ENCODE results near the gene HOXB7. TPM values are rescaled to one million over a fixed set of nuclear protein-coding genes. Genes with fewer than 3 reads are reported as not detected.

HOXB7 gene
- total RNA-seq, 2 experiments from 2014 or later, result 1.6 to 1.7 TPM

GRCh38 chr17:48624544-48625494 lies 14.0 kb upstream of the HOXB7 start:
- peaks cover 92% of the 10 kb centered on the region for H3K27me3 Mint-ChIP-seq
- no peak for DNase-seq
- CTCF ChIA-PET, result interaction anchor here (0.6 to 3.5 kb wide), 7 partner anchors 8 to 545 kb away, joined by 3 to 27 read pairs (median 5); no protein-coding TSS in a partner anchor
- no peak overlapping the region for H3K27ac Mint-ChIP-seq
- no peaks in the 10 kb centered on the region for H3K9me3 Mint-ChIP-seq
- POLR2A ChIA-PET, result interaction anchor here (0.8 to 2.8 kb wide), 3 partner anchors 10 to 15 kb away, joined by 3 to 10 read pairs (median 10); no protein-coding TSS in a partner anchor
- no peaks in the 10 kb centered on the region for H3K36me3 Mint-ChIP-seq (ENCODE audit: low read depth)
- peaks cover 17% of the 10 kb centered on the region for H3K4me1 Mint-ChIP-seq
- peak overlapping the region; percentile 74 for H3K4me3 Mint-ChIP-seq

GRCh38 chr17:48624118-48624517 lies 13.3 kb upstream of the HOXB7 start:
- H3K4me1 Mint-ChIP-seq, result peaks cover 20% of the 10 kb centered on the region
- H3K9me3 Mint-ChIP-seq, result no peaks in the 10 kb centered on the region
- no peaks in the 10 kb centered on the region for H3K36me3 Mint-ChIP-seq (ENCODE audit: low read depth)
- H3K27ac Mint-ChIP-seq, result no peak overlapping the region
- DNase-seq, result no peak
- no peak overlapping the region for H3K4me3 Mint-ChIP-seq
- H3K27me3 Mint-ChIP-seq, result peaks cover 91% of the 10 kb centered on the region
- POLR2A ChIA-PET, result interaction anchor here (2.8 kb wide), 1 partner anchor 12 kb away, joined by 10 read pairs; no protein-coding TSS in a partner anchor
- CTCF ChIA-PET, result interaction anchor here (1.2 to 3.5 kb wide), 4 partner anchors 9 to 544 kb away, joined by 3 to 27 read pairs (median 4); no protein-coding TSS in a partner anchor

- CTCF ChIA-PET, result interaction anchor here (1.2 to 3.5 kb wide), 4 partner anchors 9 to 544 kb away, joined by 3 to 27 read pairs (median 4); no protein-coding TSS in a partner anchor
- H3K9me3 Mint-ChIP-seq, result no peaks in the 10 kb centered on the region
- no peaks in the 10 kb centered on the region for H3K36me3 Mint-ChIP-seq (ENCODE audit: low read depth)
- no peak overlapping the region for H3K4me3 Mint-ChIP-seq
- H3K27ac Mint-ChIP-seq, result no peak overlapping the region
- DNase-seq, result no peak
- H3K27me3 Mint-ChIP-seq, result peaks cover 91% of the 10 kb centered on the region
- peaks cover 22% of the 10 kb centered on the region for H3K4me1 Mint-ChIP-seq
- POLR2A ChIA-PET, result no interaction called here
These were observed 12.8 kb upstream of the HOXB7 start for GRCh38 chr17:48623583-48623982.

- no peak overlapping the region for H3K4me3 Mint-ChIP-seq
- no peaks in the 10 kb centered on the region for H3K36me3 Mint-ChIP-seq (ENCODE audit: low read depth)
- peaks cover 91% of the 10 kb centered on the region for H3K27me3 Mint-ChIP-seq
- no peaks in the 10 kb centered on the region for H3K9me3 Mint-ChIP-seq
- no peak overlapping the region for H3K27ac Mint-ChIP-seq
- ChIA-PET POLR2A (interaction anchor here (0.8 kb wide), 1 partner anchor 14 kb away, joined by 3 read pairs; no protein-coding TSS in a partner anchor), CTCF (interaction anchor here (1.2 to 3.5 kb wide), 3 partner anchors 10 to 13 kb away, joined by 5 to 27 read pairs (median 9); no protein-coding TSS in a partner anchor)
- H3K4me1 Mint-ChIP-seq, result peaks cover 27% of the 10 kb centered on the region
- DNase-seq, result no peak
These were observed 12.0 kb upstream of the HOXB7 start for GRCh38 chr17:48622857-48623256.

- H3K27me3 Mint-ChIP-seq, result peaks cover 91% of the 10 kb centered on the region
- POLR2A ChIA-PET, result no interaction called here
- H3K4me1 Mint-ChIP-seq, result peaks cover 32% of the 10 kb centered on the region
- no peaks in the 10 kb centered on the region for H3K36me3 Mint-ChIP-seq (ENCODE audit: low read depth)
- no peaks in the 10 kb centered on the region for H3K9me3 Mint-ChIP-seq
- CTCF ChIA-PET, result interaction anchor here (1.2 to 4.1 kb wide), 5 partner anchors 9 to 29 kb away, joined by 3 to 27 read pairs (median 9); partner anchors contain the start of gene HOXB5
- no peak overlapping the region for H3K4me3 Mint-ChIP-seq
- no peak for DNase-seq
- H3K27ac Mint-ChIP-seq, result no peak overlapping the region
These were observed 10.9 kb upstream of the HOXB7 start for GRCh38 chr17:48621410-48622392.

- ChIA-PET POLR2A (no interaction called here), CTCF (interaction anchor here (1.2 to 4.1 kb wide), 5 partner anchors 8 to 27 kb away, joined by 3 to 27 read pairs (median 9); partner anchors contain the start of gene HOXB5)
- Mint-ChIP-seq H3K9me3 (no peaks in the 10 kb centered on the region), H3K27me3 (peaks cover 93% of the 10 kb centered on the region), H3K4me1 (peaks cover 25% of the 10 kb centered on the region), H3K4me3 (no peak overlapping the region), H3K36me3 (ENCODE audit: low read depth) (peaks cover 2% of the 10 kb centered on the region), H3K27ac (no peak overlapping the region)
- DNase-seq, result no peak
These were observed 9.8 kb upstream of the HOXB7 start for GRCh38 chr17:48620461-48621139.

- Mint-ChIP-seq H3K36me3 (ENCODE audit: low read depth) (peaks cover 2% of the 10 kb centered on the region), H3K27ac (no peak overlapping the region), H3K4me1 (peaks cover 24% of the 10 kb centered on the region), H3K27me3 (peaks cover 94% of the 10 kb centered on the region), H3K4me3 (no peak overlapping the region), H3K9me3 (no peaks in the 10 kb centered on the region)
- no peak for DNase-seq
- POLR2A ChIA-PET, result interaction anchor here (1.7 kb wide), 1 partner anchor 572 kb away, joined by 7 read pairs; the partner anchor contains the start of gene NFE2L1
- CTCF ChIA-PET, result interaction anchor here (2.0 to 4.1 kb wide), 2 partner anchors 18 to 27 kb away, joined by 6 to 14 read pairs; partner anchors contain the start of gene HOXB5
These were observed 9.1 kb upstream of the HOXB7 start for GRCh38 chr17:48619826-48620449.

GRCh38 chr17:48618256-48618896 lies 7.6 kb upstream of the HOXB7 start:
- CTCF ChIA-PET, result interaction anchor here (0.6 to 4.1 kb wide), 24 partner anchors 9 to 592 kb away, joined by 3 to 14 read pairs (median 4); partner anchors contain the start of gene HOXB5
- H3K4me1 Mint-ChIP-seq, result peaks cover 32% of the 10 kb centered on the region
- POLR2A ChIA-PET, result interaction anchor here (0.8 to 1.7 kb wide), 4 partner anchors 10 to 570 kb away, joined by 4 to 7 read pairs (median 4); partner anchors contain the start of genes HOXB5 and NFE2L1
- H3K27me3 Mint-ChIP-seq, result peaks cover 93% of the 10 kb centered on the region
- H3K9me3 Mint-ChIP-seq, result no peaks in the 10 kb centered on the region
- peak; percentile 84 for DNase-seq
- no peak overlapping the region for H3K4me3 Mint-ChIP-seq
- no peak overlapping the region for H3K27ac Mint-ChIP-seq
- H3K36me3 Mint-ChIP-seq (ENCODE audit: low read depth), result peaks cover 2% of the 10 kb centered on the region

GRCh38 chr17:48617471-48618255 lies 6.8 kb upstream of the HOXB7 start:
- H3K27me3 Mint-ChIP-seq, result peaks cover 90% of the 10 kb centered on the region
- H3K4me1 Mint-ChIP-seq, result peaks cover 36% of the 10 kb centered on the region
- POLR2A ChIA-PET, result interaction anchor here (0.8 to 1.7 kb wide), 3 partner anchors 9 to 569 kb away, joined by 4 to 7 read pairs (median 5); partner anchors contain the start of genes HOXB5 and NFE2L1
- H3K36me3 Mint-ChIP-seq (ENCODE audit: low read depth), result peaks cover 2% of the 10 kb centered on the region
- no peaks in the 10 kb centered on the region for H3K9me3 Mint-ChIP-seq
- H3K27ac Mint-ChIP-seq, result no peak overlapping the region
- CTCF ChIA-PET, result interaction anchor here (0.8 to 4.1 kb wide), 16 partner anchors 8 to 571 kb away, joined by 3 to 14 read pairs (median 4); partner anchors contain the start of gene HOXB5
- H3K4me3 Mint-ChIP-seq, result no peak overlapping the region
- no peak for DNase-seq

GRCh38 chr17:48616717-48617470 lies 6.1 kb upstream of the HOXB7 start:
- Mint-ChIP-seq H3K36me3 (ENCODE audit: low read depth) (peaks cover 6% of the 10 kb centered on the region), H3K27ac (no peak overlapping the region), H3K4me3 (no peak overlapping the region), H3K27me3 (peaks cover 89% of the 10 kb centered on the region), H3K9me3 (no peaks in the 10 kb centered on the region), H3K4me1 (peaks cover 42% of the 10 kb centered on the region)
- POLR2A ChIA-PET, result interaction anchor here (1.1 to 1.2 kb wide), 2 partner anchors 10 to 20 kb away, joined by 3 to 5 read pairs; no protein-coding TSS in a partner anchor
- CTCF ChIA-PET, result interaction anchor here (0.7 to 4.1 kb wide), 7 partner anchors 7 to 536 kb away, joined by 3 to 14 read pairs (median 5); partner anchors contain the start of gene HOXB5
- DNase-seq, result no peak

Data from activated CD4-positive, alpha-beta memory T cell treated with anti-CD3 and anti-CD28 coated beads, Interleukin-2, amount 10 ng/mL, durations not matched to agents 7 days and 5 days (primary cell).